Activated gamma-delta T cell treated with Interleukin-2 at 50 U/mL for 16 hours (primary cell): ENCODE data around the gene ZGPAT.
A peak's percentile ranks its signal among the peaks of the same experiment; 100 is the strongest.
"Not testable (repeated sequence)": the region's sequence is repeated elsewhere in the genome, so short reads cannot be mapped to it uniquely, and the experiment has no call there.

ENCODE experiments used
- DNase-seq: peaks from one replicate; pipeline ENCODE4 v3.0.0-alpha.2; 2020

Gene ZGPAT

GRCh38 chr20:63705232-63706026, 2.4 kb upstream of the ZGPAT start:
- DNase-seq = no peak

- DNase-seq = no peak
Observed at GRCh38 chr20:63706027-63706695, 1.7 kb upstream of the ZGPAT start.

- peak; percentile 55 for DNase-seq
Observed at GRCh38 chr20:63706852-63707557, 834 bp upstream of the ZGPAT start.

- DNase-seq = peak; percentile 17
Observed at GRCh38 chr20:63708301-63709148, 686 bp downstream of the ZGPAT start.

- peak; percentile 2 for DNase-seq
Observed at GRCh38 chr20:63709149-63709527, 1.3 kb downstream of the ZGPAT start.

GRCh38 chr20:63711085-63711645, 3.3 kb downstream of the ZGPAT start:
- no peak for DNase-seq

GRCh38 chr20:63712191-63712590, 4.4 kb downstream of the ZGPAT start:
- DNase-seq = no peak

GRCh38 chr20:63714858-63715257, 7.0 kb downstream of the ZGPAT start:
- DNase-seq = no peak

- DNase-seq = no peak
Observed at GRCh38 chr20:63718996-63719395, 11.2 kb downstream of the ZGPAT start.

GRCh38 chr20:63722967-63723622, 15.3 kb downstream of the ZGPAT start:
- not testable (repeated sequence) for DNase-seq

GRCh38 chr20:63730189-63730733, 22.4 kb downstream of the ZGPAT start:
- not testable (repeated sequence) for DNase-seq

GRCh38 chr20:63731410-63731809, 23.6 kb downstream of the ZGPAT start:
- no peak for DNase-seq

- DNase-seq = no peak
Observed at GRCh38 chr20:63732118-63733095, 24.6 kb downstream of the ZGPAT start.

GRCh38 chr20:63733117-63733516, 25.3 kb downstream of the ZGPAT start:
- DNase-seq = no peak

- DNase-seq = no peak
Observed at GRCh38 chr20:63733579-63734081, 25.8 kb downstream of the ZGPAT start.

GRCh38 chr20:63734111-63734945, 26.5 kb downstream of the ZGPAT start:
- no peak for DNase-seq

GRCh38 chr20:63734946-63735858, 27.4 kb downstream of the ZGPAT start:
- DNase-seq = no peak
